NCI-H774 (cell line): ENCODE measurements around the gene OTOGL.
"Not testable (repeated sequence)": the region's sequence is repeated elsewhere in the genome, so short reads cannot be mapped to it uniquely, and the experiment has no call there.

Experiments used
- DNase-seq: peaks from one replicate; lab custom pipeline; 2025; lab: John Stamatoyannopoulos, UW

Gene OTOGL, protein sequence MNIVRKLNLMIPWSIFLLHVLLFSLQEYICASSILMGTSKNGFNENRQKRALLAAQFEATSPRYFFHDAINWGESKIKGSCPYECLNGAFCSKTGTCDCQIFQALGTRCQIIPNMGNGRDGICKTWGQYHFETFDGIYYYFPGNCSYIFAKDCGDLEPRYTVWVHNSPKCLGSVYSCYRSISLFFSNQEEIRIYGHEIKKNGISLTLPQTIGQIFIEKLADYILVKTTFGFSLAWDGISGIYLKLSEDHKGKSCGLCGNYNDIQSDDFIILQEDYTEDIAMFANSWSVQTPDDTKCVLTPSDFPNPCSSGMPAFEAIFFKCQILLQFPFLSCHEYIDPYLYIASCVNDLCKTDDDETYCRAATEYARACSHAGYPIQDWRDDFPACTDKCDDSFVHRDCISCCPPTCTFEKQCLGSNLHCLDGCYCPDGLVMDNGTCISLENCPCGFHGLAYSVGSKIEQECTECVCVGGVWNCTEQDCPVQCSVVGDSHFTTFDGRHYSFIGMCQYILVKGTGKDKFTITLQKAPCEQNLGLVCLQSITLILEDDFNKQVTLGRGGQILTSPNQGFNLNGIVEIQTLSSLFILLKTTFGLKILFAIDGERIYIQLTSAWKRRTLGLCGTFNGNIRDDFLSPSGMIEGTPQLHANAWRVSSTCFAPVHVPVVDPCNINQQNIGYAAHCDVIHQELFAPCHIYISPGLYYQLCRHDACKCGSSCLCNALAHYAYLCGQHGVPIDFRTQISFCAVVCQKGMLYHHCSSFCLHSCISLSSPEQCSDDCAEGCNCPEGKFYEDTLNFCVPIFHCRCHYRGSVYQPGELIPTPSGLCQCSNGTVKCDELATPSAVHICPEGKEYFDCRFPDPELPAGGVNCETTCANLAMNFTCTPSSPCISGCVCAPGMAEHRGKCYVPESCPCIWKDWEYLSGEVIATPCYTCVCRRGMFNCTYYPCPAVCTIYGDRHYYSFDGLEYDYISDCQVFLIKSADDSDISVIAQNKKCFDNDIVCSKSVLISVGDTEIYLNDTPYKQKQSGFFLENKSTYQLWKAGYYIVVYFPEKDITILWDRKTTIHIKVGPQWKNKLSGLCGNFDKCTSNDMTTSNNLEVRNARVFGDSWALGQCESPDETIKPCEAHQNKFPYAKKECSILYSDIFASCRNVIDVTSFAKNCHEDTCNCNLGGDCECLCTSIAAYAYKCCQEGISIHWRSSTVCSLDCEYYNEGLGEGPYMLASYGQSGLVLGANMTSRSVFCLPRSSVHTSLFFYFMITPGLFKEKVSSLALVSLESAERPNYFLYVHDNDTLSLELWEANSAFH (N-terminal part only)

GRCh38 chr12:80099259-80099658 lies at the start of gene OTOGL:
TSS of gene OTOGL (plus strand) at chr12:80099537. CDS start at chr12:80209432, 109,895 bp downstream.
- DNase-seq: no peak

GRCh38 chr12:80050236-80050635 lies 49.1 kb upstream of the OTOGL start:
- DNase-seq: no peak

DNA sequence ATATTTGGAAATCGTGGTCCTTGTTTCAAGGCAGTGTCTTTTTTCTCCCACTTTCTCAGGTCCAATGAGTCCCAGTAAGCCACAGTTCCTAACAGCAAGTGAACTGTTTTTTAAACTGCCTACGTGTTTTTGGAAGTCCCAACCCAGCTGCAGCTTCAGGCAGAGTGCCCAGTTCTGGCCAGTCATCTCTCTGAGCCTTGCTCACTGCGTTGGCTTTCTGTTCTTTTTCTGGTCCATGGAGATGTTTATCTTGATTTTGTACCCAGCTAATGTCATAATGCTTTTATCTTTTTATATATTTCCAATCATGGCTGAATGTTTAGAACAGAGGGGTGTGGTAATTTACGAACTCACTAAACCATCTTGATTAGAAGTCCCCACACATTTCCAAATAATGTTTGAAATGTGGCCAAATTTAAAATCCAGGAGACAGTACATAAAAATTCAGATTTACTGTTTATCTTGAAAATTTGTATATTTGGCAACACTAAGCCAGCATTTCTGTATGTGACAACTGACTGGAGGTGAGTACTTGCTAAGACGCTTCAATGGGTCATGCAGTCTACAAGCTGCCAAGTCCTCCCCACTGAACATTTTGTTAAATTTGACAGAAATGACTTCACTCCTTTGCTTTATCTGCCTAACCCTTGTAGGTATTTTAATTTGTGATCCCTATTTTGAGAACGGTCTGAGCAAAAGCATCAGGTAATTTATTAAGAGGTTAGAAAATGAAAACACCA lies 46.1 kb upstream of the OTOGL start:
- no peak for DNase-seq

DNA sequence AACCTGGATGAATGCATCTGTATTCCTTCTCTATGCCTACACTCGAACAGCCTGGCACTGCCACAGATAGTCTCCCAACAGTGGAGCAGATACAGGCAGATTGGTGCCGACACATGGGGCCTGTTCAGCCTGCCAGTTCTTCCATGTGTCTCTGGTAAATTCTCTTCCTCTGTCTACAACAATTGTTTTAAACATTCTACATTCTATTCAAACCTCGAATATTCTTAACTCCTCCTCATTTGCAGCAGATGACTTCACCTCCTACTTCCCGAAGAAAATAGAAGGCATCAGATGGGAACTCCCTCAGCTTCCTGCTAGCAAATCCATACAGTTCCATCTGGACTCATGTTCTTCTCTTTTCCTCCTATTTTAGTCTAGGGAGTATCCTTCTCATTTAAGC lies 43.1 kb upstream of the OTOGL start:
- no peak for DNase-seq

GRCh38 chr12:80056845-80057244 lies 42.5 kb upstream of the OTOGL start:
- DNase-seq: no peak

DNA sequence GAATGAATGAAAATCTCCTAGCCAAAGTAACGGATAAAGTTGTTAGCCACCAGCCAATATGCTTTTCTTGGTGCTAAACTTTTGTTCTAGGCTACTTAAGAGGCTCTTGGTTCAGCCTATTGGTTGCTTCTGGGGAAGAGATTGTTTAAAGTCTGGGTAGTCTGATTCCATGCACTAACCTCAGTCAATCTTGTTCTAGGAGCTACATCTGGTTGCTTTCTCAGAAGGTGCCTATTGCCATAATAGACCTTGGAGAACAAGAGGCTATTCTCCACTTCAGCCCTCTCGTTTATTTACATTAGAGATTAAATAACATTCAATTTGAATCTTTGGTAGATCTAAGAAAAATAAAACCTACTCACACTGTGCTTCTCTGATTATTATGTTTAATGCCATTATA lies 40.8 kb upstream of the OTOGL start:
- no peak for DNase-seq

DNA sequence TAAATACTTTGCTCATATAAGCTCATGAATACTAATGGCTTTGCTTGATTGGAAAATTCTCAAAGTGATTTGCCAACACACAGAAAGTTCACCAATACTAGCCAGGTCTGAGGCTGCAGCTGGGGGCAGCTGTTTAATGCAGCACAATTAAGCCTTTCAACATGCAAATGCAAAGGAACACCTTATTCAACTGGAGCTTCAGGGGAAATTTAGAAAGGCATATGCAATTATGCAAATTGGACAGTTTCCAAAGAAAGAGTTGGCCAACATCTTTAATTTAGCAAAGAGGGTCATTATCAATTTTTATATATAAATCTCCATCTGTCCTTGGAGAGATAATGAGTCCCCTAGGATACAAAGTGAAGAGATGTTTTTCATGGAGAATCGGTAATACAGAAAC lies 40.2 kb upstream of the OTOGL start:
- no peak for DNase-seq

GRCh38 chr12:80059875-80060274 lies 39.5 kb upstream of the OTOGL start:
- DNase-seq: no peak

- DNase-seq: no peak
Observed at GRCh38 chr12:80064269-80064668, 35.1 kb upstream of the OTOGL start.

DNA sequence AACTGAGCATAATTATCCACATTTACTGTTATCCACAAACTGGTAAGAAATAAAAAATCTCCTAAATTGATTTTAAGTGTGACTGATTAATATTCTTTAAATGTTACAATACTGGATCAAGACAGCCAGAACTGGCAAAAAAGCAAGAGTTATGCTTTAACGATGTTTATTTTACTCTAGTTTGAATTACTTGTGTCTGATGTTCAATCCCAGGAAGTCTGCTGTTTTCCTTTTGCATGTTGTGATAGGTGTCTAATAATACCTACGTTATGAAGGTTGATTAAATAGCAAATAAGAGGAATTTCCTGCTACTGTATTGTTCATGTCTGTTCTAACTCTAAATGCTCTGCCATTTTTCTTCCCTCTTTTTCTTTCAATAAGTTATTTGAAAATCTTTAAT lies 34.4 kb upstream of the OTOGL start:
- no peak for DNase-seq

- no peak for DNase-seq
Observed at GRCh38 chr12:80068173-80068572, 31.2 kb upstream of the OTOGL start.

DNA sequence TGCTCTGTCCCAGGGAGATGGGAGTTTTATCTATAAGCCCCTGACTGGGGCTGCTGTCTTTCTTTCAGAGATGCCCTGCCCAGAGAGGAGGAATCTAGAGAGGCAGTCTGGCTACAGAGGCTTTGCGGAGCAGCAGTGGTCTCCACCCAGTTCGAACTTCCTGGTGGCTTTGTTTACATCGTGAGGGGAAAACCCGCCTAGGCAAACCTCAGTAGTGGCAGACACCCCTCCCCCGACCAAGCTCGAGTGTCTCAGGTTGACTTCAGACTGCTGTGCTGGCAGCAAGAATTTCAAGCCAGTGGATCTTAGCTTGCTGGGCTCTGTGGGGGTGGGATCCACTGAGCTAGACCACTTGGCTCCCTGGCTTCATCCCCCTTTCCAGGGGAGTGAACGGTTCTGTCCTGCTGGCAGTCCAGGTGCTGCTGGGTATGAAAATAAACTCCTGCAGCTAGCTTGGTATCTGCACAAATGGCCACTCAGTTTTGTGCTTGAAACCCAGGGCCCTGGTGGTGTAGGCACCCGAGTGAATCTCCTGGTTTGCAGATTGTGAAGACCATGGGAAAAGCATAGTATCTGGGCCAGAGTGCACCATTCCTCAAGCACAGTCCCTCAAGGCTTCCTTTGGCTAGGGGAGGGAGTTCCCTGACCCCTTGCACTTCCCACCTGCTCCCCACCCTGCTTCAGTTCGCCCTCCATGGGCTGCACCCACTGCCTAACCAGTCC lies 15.3 kb upstream of the OTOGL start:
- DNase-seq: not testable (repeated sequence)

- DNase-seq: no peak
Observed at GRCh38 chr12:80086025-80086424, 13.3 kb upstream of the OTOGL start.

DNA sequence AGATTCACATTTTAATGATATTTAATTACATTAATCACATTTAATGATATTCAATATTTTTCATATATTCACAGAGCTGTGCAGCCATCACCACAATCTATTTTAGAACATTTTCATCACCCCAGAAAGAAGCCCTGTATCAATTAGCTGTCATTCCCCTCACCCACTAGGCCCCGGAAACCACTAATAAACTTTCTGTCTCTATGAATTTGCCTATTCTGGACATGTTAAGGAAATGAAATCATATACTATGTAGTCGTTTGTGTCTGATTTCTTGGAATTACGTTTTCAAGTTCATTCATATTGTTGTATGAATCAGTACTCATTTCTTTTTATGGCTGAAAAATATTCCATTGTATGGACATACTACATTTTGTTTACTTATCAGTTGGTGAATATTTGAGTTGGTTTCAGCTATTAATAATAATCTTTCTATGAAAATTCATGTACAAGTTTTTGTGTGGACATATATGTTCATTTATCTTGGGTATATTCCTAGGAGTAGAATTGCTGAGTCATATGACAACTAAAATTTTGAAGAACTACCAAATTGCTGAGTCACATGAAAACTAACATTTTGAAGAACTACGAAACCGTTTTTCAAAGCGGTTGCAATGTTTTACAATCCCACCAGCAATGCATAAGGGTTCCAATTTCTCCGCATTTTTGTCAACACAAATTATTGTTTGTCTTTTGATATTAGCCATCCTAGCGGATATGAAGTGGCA lies 11.7 kb upstream of the OTOGL start:
- no peak for DNase-seq

DNA sequence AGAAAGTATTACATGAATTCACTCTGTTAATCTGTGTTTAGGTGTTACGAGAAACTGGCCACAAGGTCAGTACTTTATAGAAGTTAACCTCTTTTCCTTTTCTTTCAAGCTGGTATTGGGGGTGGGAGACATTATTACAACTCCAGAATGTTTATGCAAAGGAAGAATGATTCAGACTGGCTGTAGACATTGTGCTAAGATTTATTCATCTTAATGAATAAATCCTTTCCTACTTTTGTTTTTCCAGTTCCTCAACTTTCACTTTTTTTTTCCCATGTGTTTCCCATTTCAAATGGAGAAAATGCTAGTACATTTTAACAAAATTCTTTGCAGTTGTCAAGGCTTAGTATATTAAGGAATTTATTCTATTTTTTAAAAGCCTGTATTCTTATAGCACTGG lies 1.3 kb downstream of the OTOGL start:
- DNase-seq: no peak

DNA sequence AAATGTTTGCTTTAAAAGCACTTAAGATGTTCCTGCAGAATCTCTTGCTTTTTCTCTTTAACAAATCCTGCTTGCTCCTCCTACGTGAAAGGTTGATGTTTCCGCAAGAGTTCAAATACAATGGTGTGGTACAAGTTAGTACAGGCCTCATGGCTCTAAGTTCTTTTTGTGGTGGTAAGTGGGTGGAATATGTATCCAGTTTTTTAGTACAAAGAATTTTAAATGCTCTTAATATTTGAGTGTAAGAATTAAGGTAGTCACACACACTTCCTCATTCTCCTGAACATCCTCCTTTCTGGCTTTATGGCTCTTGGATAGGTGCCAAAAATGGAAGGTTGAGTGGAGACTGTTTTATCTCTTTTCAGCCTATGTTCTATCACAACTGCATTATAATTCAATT lies 1.8 kb downstream of the OTOGL start:
- peak; percentile 6 for DNase-seq

DNA sequence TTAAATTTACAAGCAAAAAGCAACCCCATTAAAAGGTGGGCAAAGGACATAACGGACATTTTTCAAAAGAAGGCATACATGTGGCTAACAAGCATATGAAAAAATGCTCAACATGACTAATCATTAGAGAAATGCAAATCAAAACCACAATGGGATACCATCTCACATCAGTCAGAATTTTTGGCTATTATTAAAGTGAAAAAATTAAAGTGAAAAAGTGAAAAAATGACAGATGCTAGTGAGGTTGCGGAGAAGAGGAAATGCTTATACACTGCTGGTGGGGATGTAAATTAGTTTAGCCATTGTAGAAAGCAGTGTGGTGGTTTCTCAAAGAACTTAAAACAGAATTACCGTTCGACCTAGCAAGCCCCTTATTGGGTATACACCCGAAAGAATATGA lies 7.9 kb downstream of the OTOGL start:
- DNase-seq: no peak

DNA sequence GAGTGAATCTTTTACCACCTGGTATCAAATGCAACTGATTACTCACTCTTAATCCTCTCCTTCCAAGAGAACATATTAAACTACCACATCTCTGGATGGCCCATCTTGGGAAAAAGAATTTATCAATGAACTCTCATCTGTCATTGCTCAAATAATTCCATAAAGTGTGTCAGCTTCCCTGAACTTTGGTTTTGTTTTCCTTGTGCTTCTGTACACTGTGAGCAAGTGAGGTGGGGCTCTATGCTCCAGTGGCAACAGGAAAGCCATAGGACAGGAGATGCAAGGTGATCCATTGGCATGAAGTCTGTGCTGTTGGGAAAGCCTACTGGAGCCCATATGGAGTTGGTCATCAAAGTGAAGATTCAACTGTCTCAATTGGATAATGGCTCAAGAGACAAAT lies 17.4 kb downstream of the OTOGL start:
- DNase-seq: no peak

DNA sequence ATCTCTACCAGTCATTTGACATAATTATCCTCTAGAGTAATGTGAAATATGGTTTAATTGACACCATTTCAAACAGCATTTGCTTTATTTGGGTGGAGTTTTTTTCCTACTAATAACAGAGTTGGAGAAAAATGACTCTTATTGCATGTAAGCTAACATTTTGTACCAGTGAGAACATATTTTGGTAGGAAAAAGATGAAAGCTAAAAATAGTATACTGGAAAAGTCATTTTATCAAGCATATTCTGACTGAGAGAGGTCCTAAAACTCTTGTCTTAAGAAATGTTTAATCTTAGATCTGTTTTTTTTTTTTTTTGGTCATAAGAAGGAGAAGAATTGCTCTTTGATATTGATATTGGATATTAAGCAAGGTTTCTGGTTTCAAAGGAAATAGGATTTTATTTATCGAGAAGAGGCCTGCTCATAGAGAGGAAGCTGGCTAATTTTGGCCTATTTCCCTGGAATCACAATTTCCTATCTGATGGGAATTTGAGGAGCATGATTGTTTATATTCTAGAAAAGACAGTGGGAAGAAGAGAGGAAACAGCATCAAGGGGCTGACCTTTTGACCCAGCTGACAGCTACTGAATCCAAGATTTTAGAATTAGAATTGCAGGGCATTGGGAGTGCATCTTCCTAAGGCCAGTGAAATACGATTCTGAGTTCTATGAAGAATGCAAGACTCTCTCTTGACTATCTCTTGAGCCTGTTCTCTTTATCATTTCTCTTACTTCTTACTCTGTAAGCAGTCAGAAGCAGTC lies 19.4 kb downstream of the OTOGL start:
- DNase-seq: no peak
